Type B pancreatic cell (in vitro differentiated cells): ENCODE results near the gene OR5K2. TPM values are rescaled to one million over a fixed set of nuclear protein-coding genes. Genes with fewer than 3 reads are reported as not detected.

Source experiments
- DNase-seq: peaks from one replicate; pipeline ENCODE4 v3.0.0; 2021; ENCODE audit warnings: mixed read lengths; ENCODE audit not compliant: unreplicated experiment; ENCODE audit errors: extremely low spot score
- H3K27ac Mint-ChIP-seq: 2 replicates; pipeline ENCODE4 v1.8.0; 2021; ENCODE audit warnings: mild to moderate bottlenecking, mixed read lengths
- H3K27me3 Mint-ChIP-seq: 2 replicates; pipeline ENCODE4 v1.8.0; 2021; ENCODE audit warnings: mixed read lengths
- H3K36me3 Mint-ChIP-seq: 2 replicates; pipeline ENCODE4 v1.8.0; 2021; ENCODE audit warnings: mixed read lengths
- H3K4me1 Mint-ChIP-seq: one replicate; pipeline ENCODE4 v1.8.0; 2021; ENCODE audit warnings: mixed read lengths; ENCODE audit not compliant: unreplicated experiment
- H3K4me3 Mint-ChIP-seq: 2 replicates; pipeline ENCODE4 v1.8.0; 2021; ENCODE audit warnings: mild to moderate bottlenecking, mixed read lengths
- H3K9me3 Mint-ChIP-seq: 2 replicates; pipeline ENCODE4 v1.8.0; 2021; ENCODE audit warnings: mixed read lengths
- long read RNA-seq: library from polyadenylated mRNA; unstranded; transcript quantifications from one replicate; pipeline ENCODE4 v2.0.0, GENCODE V29; 2020
- total RNA-seq: library from RNA; stranded (reverse); gene quantifications from 2 replicates; pipeline ENCODE4 v1.2.1, GENCODE V29; 2021; ENCODE audit warnings: low replicate concordance
- TF ChIP-seq, protein P1 (sequence below): fragments of 200-600 bp; sonication (generic); conservative IDR thresholded peaks from 2 replicates; pipeline ENCODE4 v1.5.0; 2021; ENCODE audit warnings: antibody characterized with exemption, mild to moderate bottlenecking

OR5K2 gene
- total RNA-seq: not detected in 2 replicates
- long read RNA-seq: 0 reads

DNA sequence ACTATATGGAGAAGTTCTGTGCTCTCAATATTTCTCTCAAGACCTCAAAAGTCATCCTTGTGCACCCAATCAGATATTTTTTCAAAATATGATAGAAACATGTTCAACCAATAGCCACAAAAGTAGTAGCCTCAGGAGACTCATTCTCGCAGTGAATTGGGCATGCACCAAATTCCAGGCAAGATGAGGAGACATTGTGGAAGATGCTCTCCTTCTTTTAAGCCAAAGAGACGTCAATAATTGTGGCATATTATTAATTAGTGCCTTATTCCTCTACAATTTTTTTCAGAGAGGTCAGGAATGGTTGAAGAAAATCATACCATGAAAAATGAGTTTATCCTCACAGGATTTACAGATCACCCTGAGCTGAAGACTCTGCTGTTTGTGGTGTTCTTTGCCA, at the start of gene OR5K2:
Gene OR5K2, plus strand, starts transcription at position 301 of the 400 bp plus-strand sequence. Its CDS starts 0 bp downstream, at position 301.
- no peak for DNase-seq
- Mint-ChIP-seq H3K4me3 (no peak within 1 kb of the TSS), H3K4me1 (no peaks in the 10 kb centered on the region), H3K27ac (no peak within 1 kb of the TSS), H3K9me3 (no peaks in the 10 kb centered on the region), H3K36me3 (no peaks in the 10 kb centered on the region), H3K27me3 (peaks cover 6% of the 10 kb centered on the region)
- TF ChIP-seq, protein P1, sequence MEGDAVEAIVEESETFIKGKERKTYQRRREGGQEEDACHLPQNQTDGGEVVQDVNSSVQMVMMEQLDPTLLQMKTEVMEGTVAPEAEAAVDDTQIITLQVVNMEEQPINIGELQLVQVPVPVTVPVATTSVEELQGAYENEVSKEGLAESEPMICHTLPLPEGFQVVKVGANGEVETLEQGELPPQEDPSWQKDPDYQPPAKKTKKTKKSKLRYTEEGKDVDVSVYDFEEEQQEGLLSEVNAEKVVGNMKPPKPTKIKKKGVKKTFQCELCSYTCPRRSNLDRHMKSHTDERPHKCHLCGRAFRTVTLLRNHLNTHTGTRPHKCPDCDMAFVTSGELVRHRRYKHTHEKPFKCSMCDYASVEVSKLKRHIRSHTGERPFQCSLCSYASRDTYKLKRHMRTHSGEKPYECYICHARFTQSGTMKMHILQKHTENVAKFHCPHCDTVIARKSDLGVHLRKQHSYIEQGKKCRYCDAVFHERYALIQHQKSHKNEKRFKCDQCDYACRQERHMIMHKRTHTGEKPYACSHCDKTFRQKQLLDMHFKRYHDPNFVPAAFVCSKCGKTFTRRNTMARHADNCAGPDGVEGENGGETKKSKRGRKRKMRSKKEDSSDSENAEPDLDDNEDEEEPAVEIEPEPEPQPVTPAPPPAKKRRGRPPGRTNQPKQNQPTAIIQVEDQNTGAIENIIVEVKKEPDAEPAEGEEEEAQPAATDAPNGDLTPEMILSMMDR: no peak

GRCh38 chr3:98449606-98450193, 47.8 kb upstream of the OR5K2 start:
- no peaks in the 10 kb centered on the region for H3K36me3 Mint-ChIP-seq

GRCh38 chr3:98450372-98450771, 47.1 kb upstream of the OR5K2 start:
- H3K27me3 Mint-ChIP-seq: no peaks in the 10 kb centered on the region
- no peaks in the 10 kb centered on the region for H3K36me3 Mint-ChIP-seq
- H3K9me3 Mint-ChIP-seq: no peaks in the 10 kb centered on the region
- DNase-seq: no peak
- TF ChIP-seq, protein P1: no peak
- no peak overlapping the region for H3K4me3 Mint-ChIP-seq
- H3K27ac Mint-ChIP-seq: no peak overlapping the region
- H3K4me1 Mint-ChIP-seq: no peaks in the 10 kb centered on the region

More at GRCh38 chr3:98449606-98450193, 47.8 kb upstream of the OR5K2 start:
- H3K9me3 Mint-ChIP-seq: no peaks in the 10 kb centered on the region
- H3K27ac Mint-ChIP-seq: no peak overlapping the region
- TF ChIP-seq, protein P1: no peak
- H3K4me3 Mint-ChIP-seq: no peak overlapping the region
- H3K4me1 Mint-ChIP-seq: no peaks in the 10 kb centered on the region
- H3K27me3 Mint-ChIP-seq: no peaks in the 10 kb centered on the region
- DNase-seq: no peak

DNA sequence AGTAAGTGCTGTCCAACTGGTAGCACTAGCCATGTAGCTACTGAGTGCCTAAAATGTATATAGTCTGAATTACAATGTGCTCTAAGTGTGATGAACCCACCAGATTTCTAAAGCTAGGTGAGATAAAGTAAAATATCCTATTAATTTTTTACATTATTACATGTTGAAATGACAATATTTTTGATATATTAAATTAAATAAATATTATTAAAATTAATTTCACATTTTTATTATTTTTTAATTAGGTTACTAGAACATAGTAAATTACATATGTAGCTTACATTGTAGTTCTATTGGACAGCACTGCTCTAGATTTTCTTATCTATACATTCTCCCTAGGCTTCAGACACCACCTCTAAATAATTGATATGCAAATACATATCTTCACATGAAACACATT, 43.7 kb upstream of the OR5K2 start:
- Mint-ChIP-seq H3K4me3 (no peak overlapping the region), H3K36me3 (no peaks in the 10 kb centered on the region), H3K9me3 (no peaks in the 10 kb centered on the region), H3K27me3 (no peaks in the 10 kb centered on the region), H3K4me1 (no peaks in the 10 kb centered on the region), H3K27ac (no peak overlapping the region)
- no peak for DNase-seq
- TF ChIP-seq, protein P1: no peak

GRCh38 chr3:98454929-98455328, 42.6 kb upstream of the OR5K2 start:
- Mint-ChIP-seq H3K27ac (no peak overlapping the region), H3K9me3 (no peaks in the 10 kb centered on the region), H3K27me3 (no peaks in the 10 kb centered on the region), H3K4me1 (no peaks in the 10 kb centered on the region), H3K4me3 (no peak overlapping the region), H3K36me3 (no peaks in the 10 kb centered on the region)
- no peak for DNase-seq
- TF ChIP-seq, protein P1: no peak

- H3K4me3 Mint-ChIP-seq: no peak overlapping the region
- H3K9me3 Mint-ChIP-seq: no peaks in the 10 kb centered on the region
- no peak for DNase-seq
- H3K27me3 Mint-ChIP-seq: no peaks in the 10 kb centered on the region
- no peaks in the 10 kb centered on the region for H3K4me1 Mint-ChIP-seq
- no peak overlapping the region for H3K27ac Mint-ChIP-seq
- TF ChIP-seq, protein P1: no peak
- H3K36me3 Mint-ChIP-seq: no peaks in the 10 kb centered on the region
Observed at GRCh38 chr3:98457543-98457942, 39.9 kb upstream of the OR5K2 start.
